GM21786 (cell line): Measurements from ENCODE around the gene ZNF750.
A peak's percentile ranks its signal among the peaks of the same experiment; 100 is the strongest.

Experiments
- ATAC-seq: cut with Tn5 transposase; IDR thresholded peaks from one replicate; pipeline ENCODE4 v1.9.1; 2021; ENCODE audit not compliant: unreplicated experiment

The ZNF750 gene

GRCh38 chr17:82860606-82861392 is 21.0 kb upstream of the ZNF750 start:
- no peak for ATAC-seq

- ATAC-seq = peak; percentile 37
Measured at GRCh38 chr17:82859431-82860403, 19.9 kb upstream of the ZNF750 start.

- no peak for ATAC-seq
Measured at GRCh38 chr17:82858376-82859126, 18.7 kb upstream of the ZNF750 start.

GRCh38 chr17:82856361-82856760 is 16.5 kb upstream of the ZNF750 start:
- no peak for ATAC-seq

- ATAC-seq = no peak
Measured at GRCh38 chr17:82854226-82854625, 14.4 kb upstream of the ZNF750 start.

- ATAC-seq = no peak
Measured at GRCh38 chr17:82851381-82851780, 11.6 kb upstream of the ZNF750 start.

GRCh38 chr17:82849076-82849945 is 9.5 kb upstream of the ZNF750 start:
- no peak for ATAC-seq

GRCh38 chr17:82848022-82848592 is 8.3 kb upstream of the ZNF750 start:
- no peak for ATAC-seq

GRCh38 chr17:82846061-82846691 is 6.4 kb upstream of the ZNF750 start:
- ATAC-seq = no peak

GRCh38 chr17:82845163-82845807 is 5.5 kb upstream of the ZNF750 start:
- ATAC-seq = no peak

- no peak for ATAC-seq
Measured at GRCh38 chr17:82844796-82845162, 5.0 kb upstream of the ZNF750 start.

- no peak for ATAC-seq
Measured at GRCh38 chr17:82843904-82844680, 4.3 kb upstream of the ZNF750 start.

GRCh38 chr17:82841921-82842596 is 2.2 kb upstream of the ZNF750 start:
- ATAC-seq = no peak

GRCh38 chr17:82840431-82840831 is 609 bp upstream of the ZNF750 start:
- no peak for ATAC-seq

- ATAC-seq = no peak
Measured at GRCh38 chr17:82838386-82839063, 1.3 kb downstream of the ZNF750 start.

- ATAC-seq = no peak
Measured at GRCh38 chr17:82837586-82838320, 2.1 kb downstream of the ZNF750 start.
